GM12864 (cell line): Measurements from ENCODE around the gene RPS19.

Experiments
- DNase-seq: peaks from one replicate; pipeline ENCODE4 v3.0.0-alpha.2; 2011; ENCODE audit warnings: low read depth
- H3K4me3 ChIP-seq: 2 replicates; pipeline ENCODE4 v1.5.1; 2011; ENCODE audit warnings: mild to moderate bottlenecking, low read depth, low read length, control low read depth
- CTCF ChIP-seq: IDR thresholded peaks from 2 replicates; pipeline ENCODE4 v1.5.1; 2011; ENCODE audit warnings: low read depth, mild to moderate bottlenecking, moderate library complexity, low read length, control low read depth, inconsistent platforms; ENCODE audit errors: missing control alignments

RPS19 gene

DNA sequence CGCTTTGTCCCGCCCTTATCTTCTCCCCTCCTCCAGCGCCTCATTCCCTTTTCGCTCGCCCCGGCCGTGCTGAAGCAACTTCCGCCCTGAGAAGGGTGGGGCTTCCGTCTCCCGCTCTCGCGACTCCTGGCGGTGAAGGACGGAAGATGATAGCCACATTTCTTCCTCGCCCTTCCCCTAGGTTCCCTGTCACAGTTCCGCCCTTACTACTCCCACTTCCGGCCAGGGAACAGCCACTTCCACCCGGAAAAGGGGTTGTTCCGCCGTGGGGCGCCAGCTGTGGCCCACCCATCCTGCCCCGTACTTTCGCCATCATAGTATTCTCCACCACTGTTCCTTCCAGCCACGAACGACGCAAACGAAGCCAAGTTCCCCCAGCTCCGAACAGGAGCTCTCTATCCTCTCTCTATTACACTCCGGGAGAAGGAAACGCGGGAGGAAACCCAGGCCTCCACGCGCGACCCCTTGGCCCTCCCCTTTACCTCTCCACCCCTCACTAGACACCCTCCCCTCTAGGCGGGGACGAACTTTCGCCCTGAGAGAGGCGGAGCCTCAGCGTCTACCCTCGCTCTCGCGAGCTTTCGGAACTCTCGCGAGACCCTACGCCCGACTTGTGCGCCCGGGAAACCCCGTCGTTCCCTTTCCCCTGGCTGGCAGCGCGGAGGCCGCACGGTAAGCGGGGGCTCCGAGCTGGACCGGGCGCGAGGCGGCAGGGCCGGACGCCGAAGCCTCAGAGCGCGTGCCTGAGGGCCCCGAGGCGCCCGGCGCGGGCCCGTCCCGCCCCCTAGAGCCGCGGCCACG is at the start of gene RPS19:
Gene RPS19, plus strand, starts transcription at position 638 of the 801 bp plus-strand sequence. CDS start 520 bp downstream, outside the sequence.
- peak; percentile 68 for TF ChIP-seq CTCF
- peak within 1 kb of the TSS; percentile 68 for H3K4me3 ChIP-seq
- DNase-seq = peak; percentile 95

DNA sequence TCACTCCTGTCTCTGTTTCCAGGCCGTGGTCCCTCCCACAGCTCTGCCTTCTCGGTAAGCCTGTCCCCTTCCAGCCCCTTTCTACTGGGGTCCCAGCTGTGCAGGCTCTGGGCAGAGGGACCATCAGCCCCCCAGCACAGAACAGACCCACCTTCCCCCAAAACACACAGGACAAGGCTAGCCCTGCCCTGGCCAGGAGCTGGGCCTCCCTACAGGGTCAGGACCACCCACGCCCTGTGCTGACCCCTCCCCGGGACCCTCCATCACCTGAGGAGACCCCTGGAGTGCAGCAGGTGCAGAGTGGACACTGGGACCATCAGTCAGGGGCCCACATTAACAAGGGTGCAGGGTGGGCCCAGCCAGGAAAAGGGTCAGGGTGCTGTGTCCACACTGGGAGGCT is 49.8 kb upstream of the RPS19 start:
- no peak for TF ChIP-seq CTCF
- no peak for DNase-seq
- H3K4me3 ChIP-seq = no peak overlapping the region

DNA sequence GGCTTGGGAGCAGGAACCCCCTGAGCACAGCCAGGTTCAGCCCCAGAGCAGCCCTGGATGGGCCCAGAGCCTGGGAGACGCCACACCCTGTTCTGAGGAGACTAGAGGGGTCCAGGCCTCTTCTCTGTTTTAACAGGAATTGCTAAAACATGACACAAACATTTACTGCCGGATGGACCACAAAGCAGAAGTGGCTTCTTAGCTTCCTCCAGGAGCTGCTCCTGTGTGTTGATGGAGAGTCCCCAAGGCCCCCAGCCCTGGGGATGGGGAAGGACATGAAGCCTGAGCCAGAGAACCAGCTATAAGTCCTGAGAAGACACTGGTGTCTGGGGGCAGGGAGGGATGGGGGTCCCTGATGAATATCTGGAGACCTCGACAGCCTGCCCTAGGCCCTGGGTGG is 49.0 kb upstream of the RPS19 start:
- DNase-seq = no peak
- no peak for TF ChIP-seq CTCF
- no peak overlapping the region for H3K4me3 ChIP-seq

- TF ChIP-seq CTCF = no peak
- no peak for DNase-seq
- no peak overlapping the region for H3K4me3 ChIP-seq
Measured at GRCh38 chr19:41811981-41812380, 48.1 kb upstream of the RPS19 start.

DNA sequence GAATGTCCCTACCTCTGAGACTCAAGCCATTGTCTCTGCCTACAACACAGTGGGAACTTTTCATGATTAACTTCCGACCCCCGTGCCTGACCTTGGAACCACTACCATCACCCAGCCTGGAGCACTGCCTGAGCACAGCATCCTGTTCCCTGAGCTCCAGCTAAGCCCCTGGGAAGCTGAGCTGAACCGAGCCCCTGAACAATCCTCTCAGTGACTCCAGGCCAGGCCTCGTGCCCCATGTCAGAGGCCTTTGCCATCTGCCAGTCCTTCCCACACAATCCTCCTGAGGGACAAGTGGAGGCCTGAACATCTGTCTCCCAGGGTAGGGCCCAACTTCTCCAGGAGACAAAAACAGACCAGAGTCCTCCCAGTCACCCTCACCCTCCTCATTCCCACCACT is 46.1 kb upstream of the RPS19 start:
- DNase-seq = no peak
- no peak overlapping the region for H3K4me3 ChIP-seq
- no peak for TF ChIP-seq CTCF

DNA sequence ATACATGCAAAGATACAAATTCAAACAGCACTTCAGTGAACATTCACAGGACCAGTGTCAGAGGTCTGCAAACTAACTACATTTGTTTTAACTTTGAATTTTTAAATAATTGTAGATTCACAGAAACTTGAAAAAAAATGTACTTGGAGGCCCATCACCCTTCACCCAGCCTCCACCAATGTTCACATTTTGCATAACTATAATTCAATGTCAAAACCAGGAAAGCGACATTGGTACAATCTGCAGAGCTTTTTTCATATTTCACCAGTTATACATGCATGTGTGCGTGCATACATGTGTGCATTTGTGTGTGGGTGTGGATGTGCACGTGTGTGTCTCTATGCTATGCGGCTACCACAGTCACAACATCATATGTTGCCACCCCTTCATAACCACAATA is 44.8 kb upstream of the RPS19 start:
- DNase-seq = no peak
- H3K4me3 ChIP-seq = no peak overlapping the region
- TF ChIP-seq CTCF = no peak

DNA sequence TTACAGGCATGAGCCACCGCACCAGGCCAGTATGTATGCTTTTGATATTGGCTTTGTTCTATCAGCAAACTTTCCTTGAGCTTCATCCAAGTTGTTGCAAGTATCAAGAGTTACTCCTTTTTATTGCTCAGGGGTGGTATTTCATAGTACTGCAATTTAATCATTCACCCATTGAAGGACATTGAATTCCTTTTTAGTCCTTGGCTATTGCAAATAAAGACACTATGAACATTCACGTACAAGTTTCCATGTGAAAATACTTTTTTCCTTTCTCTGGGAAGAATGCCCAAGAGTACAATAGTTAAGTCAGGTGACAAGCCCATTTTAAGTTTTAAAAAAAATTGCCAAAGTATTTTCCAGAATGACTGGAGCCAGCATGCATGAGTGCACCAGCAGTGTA is 43.3 kb upstream of the RPS19 start:
- no peak for TF ChIP-seq CTCF
- no peak for DNase-seq
- H3K4me3 ChIP-seq = no peak overlapping the region
